T-helper 17 cell (primary cell): ENCODE measurements around the gene KARS1. TPM values are rescaled to one million over a fixed set of nuclear protein-coding genes. Genes with fewer than 3 reads are reported as not detected.
"Not testable (repeated sequence)": the region's sequence is repeated elsewhere in the genome, so short reads cannot be mapped to it uniquely, and the experiment has no call there.

ENCODE experiments used
- ATAC-seq: fragments of 150-1000 bp; cut with Tn5 transposase; 2 replicates; pipeline ENCODE4 v1.10.0; 2021; ENCODE audit warnings: mild to moderate bottlenecking, moderate library complexity
- DNase-seq, 3 donors: peaks; one replicate each; pipeline versions ENCODE4 v3.0.0 to v3.0.0-alpha.2; 2020 to 2021
- H3K9me3 ChIP-seq: one replicate; pipeline ENCODE4 v1.7.0; 2013; ENCODE audit warnings: low read length, mild to moderate bottlenecking; ENCODE audit not compliant: control insufficient read depth, poor library complexity, severe bottlenecking
- H3K27ac Mint-ChIP-seq: one replicate; pipeline ENCODE4 v1.8.0; 2022; ENCODE audit warnings: mild to moderate bottlenecking, moderate library complexity, mixed read lengths
- H3K27me3 Mint-ChIP-seq: one replicate; pipeline ENCODE4 v1.8.0; 2022; ENCODE audit warnings: mixed read lengths
- H3K36me3 Mint-ChIP-seq: one replicate; pipeline ENCODE4 v1.8.0; 2022; ENCODE audit warnings: low read depth, mixed read lengths
- H3K4me1 Mint-ChIP-seq: one replicate; pipeline ENCODE4 v1.8.0; 2022; ENCODE audit warnings: mild to moderate bottlenecking, mixed read lengths
- H3K4me3 Mint-ChIP-seq: one replicate; pipeline ENCODE4 v1.8.0; 2022; ENCODE audit warnings: mild to moderate bottlenecking, moderate library complexity, mixed read lengths
- total RNA-seq, 4 donors: library from RNA in 2 of 4; stranded (reverse) in 2 of 4; gene quantifications; one replicate each; pipeline ENCODE4 v1.2.3 and lab custom pipeline; 2022 to 2026

KARS1 gene
- total RNA-seq, 2 donors from 2014 or later: 160 to 161 TPM

DNA sequence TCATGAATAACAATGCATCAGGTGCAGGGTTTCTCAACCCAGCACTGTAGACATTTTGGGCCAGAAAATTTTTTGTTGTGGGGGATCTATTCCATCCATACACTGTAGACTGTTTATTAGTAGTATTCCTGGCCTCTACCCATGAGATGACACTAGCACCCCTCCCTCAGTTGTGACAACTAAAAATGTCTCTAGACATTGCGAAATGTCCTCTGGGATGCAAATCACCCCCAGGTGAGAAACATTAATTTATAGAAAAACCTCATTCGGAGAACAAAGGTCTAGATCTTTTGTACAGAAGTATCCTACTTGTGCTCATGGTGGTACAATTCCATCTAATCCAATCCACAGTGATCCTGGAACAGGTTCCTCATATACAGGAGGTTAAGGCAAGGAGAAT, 28.7 kb downstream of the KARS1 start:
- DNase-seq (no peak), ATAC-seq (no peak)
- H3K36me3 Mint-ChIP-seq: peaks cover 4% of the 10 kb centered on the region
- H3K4me1 Mint-ChIP-seq: peaks cover 43% of the 10 kb centered on the region
- H3K27me3 Mint-ChIP-seq: no peaks in the 10 kb centered on the region
- H3K4me3 Mint-ChIP-seq: no peak overlapping the region
- H3K27ac Mint-ChIP-seq: peak overlapping the region; percentile 47
- H3K9me3 ChIP-seq: no peaks in the 10 kb centered on the region

GRCh38 chr16:75617121-75617520, 30.3 kb downstream of the KARS1 start:
- no peaks in the 10 kb centered on the region for H3K9me3 ChIP-seq
- Mint-ChIP-seq H3K4me1 (peaks cover 42% of the 10 kb centered on the region), H3K36me3 (peaks cover 4% of the 10 kb centered on the region), H3K27me3 (no peaks in the 10 kb centered on the region), H3K27ac (peak overlapping the region; percentile 96), H3K4me3 (peak overlapping the region; percentile 79)
- ATAC-seq: no peak
- no peak for DNase-seq

- peak; percentile 70 for ATAC-seq
- no peak for DNase-seq
- no peaks in the 10 kb centered on the region for H3K9me3 ChIP-seq
- peaks cover 37% of the 10 kb centered on the region for H3K4me1 Mint-ChIP-seq
- peak overlapping the region; percentile 79 for H3K4me3 Mint-ChIP-seq
- H3K27me3 Mint-ChIP-seq: no peaks in the 10 kb centered on the region
- H3K27ac Mint-ChIP-seq: peak overlapping the region; percentile 96
- H3K36me3 Mint-ChIP-seq: peaks cover 4% of the 10 kb centered on the region
Measured at GRCh38 chr16:75616521-75617010, 30.9 kb downstream of the KARS1 start.

- Mint-ChIP-seq H3K36me3 (peaks cover 4% of the 10 kb centered on the region), H3K27ac (peak overlapping the region; percentile 96), H3K4me1 (peaks cover 31% of the 10 kb centered on the region), H3K27me3 (no peaks in the 10 kb centered on the region), H3K4me3 (peak overlapping the region; percentile 79)
- no peaks in the 10 kb centered on the region for H3K9me3 ChIP-seq
- no peak for DNase-seq
- ATAC-seq: no peak
Measured at GRCh38 chr16:75615619-75616018, 31.8 kb downstream of the KARS1 start.

DNA sequence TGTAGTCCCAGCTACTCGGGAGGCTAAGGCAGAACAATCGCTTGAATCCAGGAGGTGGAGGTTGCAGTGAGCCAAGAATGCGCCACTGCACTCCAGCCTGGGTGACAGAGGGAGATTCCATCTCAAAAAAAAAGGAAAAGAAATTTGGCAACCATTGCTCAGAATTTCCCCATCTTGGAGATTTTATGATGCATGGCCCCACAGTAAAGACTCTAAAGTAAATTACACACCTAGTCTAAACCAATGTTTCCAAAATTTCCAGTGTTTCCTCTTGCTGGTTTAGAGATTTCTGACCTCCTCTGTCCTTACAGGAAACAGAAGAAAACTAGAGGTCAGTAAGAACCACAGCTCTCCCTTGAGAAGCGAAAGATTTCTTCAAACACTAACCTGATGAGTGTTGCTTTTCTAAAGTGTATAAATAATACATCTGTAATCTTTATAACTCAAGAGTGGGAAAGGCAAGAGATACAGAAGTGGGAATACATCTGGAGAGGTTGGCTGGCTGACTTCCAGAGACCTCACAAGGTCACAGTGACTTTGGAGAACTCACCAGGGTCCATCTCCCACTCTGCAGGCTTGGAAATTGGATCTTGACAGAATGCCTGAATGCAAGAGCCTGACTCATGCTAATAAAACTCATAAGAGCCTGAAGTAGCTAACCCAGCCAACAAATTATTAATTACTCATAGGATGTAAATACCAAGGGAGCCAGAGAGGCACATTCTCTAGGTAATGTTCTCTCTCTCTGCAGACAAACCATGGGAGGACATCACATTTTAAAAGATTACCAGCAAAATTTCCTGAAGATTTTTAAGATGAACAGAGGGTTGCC, 33.2 kb downstream of the KARS1 start:
- Mint-ChIP-seq H3K4me1 (peaks cover 24% of the 10 kb centered on the region), H3K27ac (no peak overlapping the region), H3K27me3 (no peaks in the 10 kb centered on the region), H3K4me3 (no peak overlapping the region), H3K36me3 (peaks cover 4% of the 10 kb centered on the region)
- ATAC-seq: no peak
- DNase-seq: no peak
- H3K9me3 ChIP-seq: no peaks in the 10 kb centered on the region

DNA sequence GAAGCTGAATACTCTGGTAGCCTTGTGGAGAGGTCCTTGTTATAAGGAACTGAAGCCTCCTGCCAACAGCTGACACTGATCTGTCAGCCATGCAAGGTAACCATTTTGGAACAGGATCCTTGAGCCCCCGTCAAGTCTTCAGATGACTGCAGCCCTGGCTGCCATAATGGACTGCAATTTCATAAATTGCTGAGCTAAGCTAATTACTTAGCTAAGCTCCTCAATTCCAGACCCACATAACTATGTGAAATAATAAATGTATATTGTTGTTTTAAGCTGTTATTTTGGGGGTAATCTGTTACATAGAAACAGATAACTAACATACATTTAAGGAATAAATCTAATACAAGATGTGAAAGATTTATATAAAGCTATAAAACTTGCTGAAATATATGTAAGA, 41.0 kb downstream of the KARS1 start:
- H3K9me3 ChIP-seq: no peaks in the 10 kb centered on the region
- H3K36me3 Mint-ChIP-seq: peaks cover 4% of the 10 kb centered on the region

GRCh38 chr16:75603241-75603640, 44.2 kb downstream of the KARS1 start:
- DNase-seq (no peak), ATAC-seq (no peak)
- no peak overlapping the region for H3K27ac Mint-ChIP-seq
- H3K4me3 Mint-ChIP-seq: no peak overlapping the region
- peaks cover 4% of the 10 kb centered on the region for H3K36me3 Mint-ChIP-seq
- no peaks in the 10 kb centered on the region for H3K27me3 Mint-ChIP-seq
- peaks cover 7% of the 10 kb centered on the region for H3K4me1 Mint-ChIP-seq
- no peaks in the 10 kb centered on the region for H3K9me3 ChIP-seq

More for the DNA sequence above, 41.0 kb downstream of the KARS1 start:
- no peak overlapping the region for H3K4me3 Mint-ChIP-seq
- peaks cover 9% of the 10 kb centered on the region for H3K4me1 Mint-ChIP-seq
- DNase-seq (no peak), ATAC-seq (no peak)
- no peak overlapping the region for H3K27ac Mint-ChIP-seq
- no peaks in the 10 kb centered on the region for H3K27me3 Mint-ChIP-seq

- Mint-ChIP-seq H3K4me1 (peaks cover 2% of the 10 kb centered on the region), H3K27me3 (no peaks in the 10 kb centered on the region), H3K27ac (no peak overlapping the region), H3K36me3 (peaks cover 5% of the 10 kb centered on the region), H3K4me3 (no peak overlapping the region)
- no peaks in the 10 kb centered on the region for H3K9me3 ChIP-seq
- ATAC-seq (no peak), DNase-seq (no peak)
Measured at GRCh38 chr16:75599452-75600277, 47.8 kb downstream of the KARS1 start.

DNA sequence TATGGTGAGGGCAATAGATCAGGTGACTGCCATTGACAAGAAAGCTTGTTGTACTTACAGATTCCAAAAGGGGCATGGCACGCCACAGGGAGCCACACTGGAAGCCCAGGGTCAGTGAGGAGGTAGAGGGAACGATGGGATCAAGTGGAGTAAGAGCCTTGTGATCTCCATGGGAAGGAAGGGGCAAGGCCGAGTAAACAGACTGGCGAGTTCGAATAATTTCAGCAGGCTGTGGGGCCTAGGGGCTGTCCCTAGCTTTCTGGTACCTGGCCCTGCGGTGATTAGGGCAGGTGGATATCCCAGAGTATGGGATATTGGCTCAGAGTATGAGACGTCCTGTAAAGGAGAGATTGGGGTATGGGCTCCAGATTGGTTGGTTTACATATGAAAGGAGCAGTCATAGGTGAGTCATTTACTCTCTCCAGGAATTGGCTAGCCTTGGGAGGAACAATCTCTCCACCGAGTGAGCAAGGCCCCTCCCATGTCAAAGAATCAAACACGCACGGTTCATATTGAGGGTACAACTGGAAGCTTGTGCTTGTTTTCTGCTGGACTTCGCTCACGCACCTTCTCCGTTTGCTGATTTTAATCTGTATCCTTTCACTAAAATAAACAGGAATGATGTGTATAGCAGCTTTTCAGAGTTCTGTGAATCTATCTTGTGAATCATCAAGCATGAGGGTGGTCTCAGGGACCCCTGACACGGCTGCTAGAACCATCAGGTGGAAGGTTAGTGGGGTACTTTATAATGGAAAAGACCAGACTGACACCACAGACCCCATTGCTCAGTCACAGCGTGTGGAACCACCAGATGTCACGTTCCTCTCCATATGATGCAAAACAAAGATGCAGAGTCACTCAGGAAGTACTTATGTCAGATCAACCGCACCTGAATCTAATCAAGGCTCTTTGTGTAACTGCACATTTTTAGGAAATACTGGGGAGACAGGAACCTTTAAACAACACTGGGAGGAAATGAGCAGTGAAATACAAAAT, 53.3 kb downstream of the KARS1 start:
- peaks cover 7% of the 10 kb centered on the region for H3K36me3 Mint-ChIP-seq
- no peaks in the 10 kb centered on the region for H3K9me3 ChIP-seq
- peak overlapping the region; percentile 47 for H3K27ac Mint-ChIP-seq
- ATAC-seq (no peak), DNase-seq (no peak)
- H3K4me3 Mint-ChIP-seq: no peak overlapping the region
- no peaks in the 10 kb centered on the region for H3K27me3 Mint-ChIP-seq
- H3K4me1 Mint-ChIP-seq: peaks cover 6% of the 10 kb centered on the region

DNA sequence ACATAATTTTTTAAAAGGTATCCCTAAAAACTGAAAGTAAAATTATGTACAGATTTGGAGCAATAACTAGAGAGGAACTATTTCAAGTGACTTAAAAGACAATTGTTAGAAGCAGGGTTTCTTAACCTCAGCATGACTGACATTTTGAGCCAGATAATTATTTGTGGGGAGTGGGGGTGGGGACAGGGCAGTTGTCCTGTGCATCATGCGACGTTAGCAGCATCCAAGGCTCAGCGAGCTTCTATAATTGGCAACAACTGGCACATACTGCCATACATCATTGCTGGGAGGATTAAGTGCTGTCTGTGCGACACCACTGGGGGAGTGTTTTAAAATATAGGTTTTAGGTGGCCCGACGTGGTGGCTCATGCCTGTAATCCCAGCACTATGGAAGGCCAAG, 54.2 kb downstream of the KARS1 start:
- Mint-ChIP-seq H3K27ac (no peak overlapping the region), H3K27me3 (no peaks in the 10 kb centered on the region), H3K4me3 (no peak overlapping the region), H3K4me1 (peaks cover 6% of the 10 kb centered on the region), H3K36me3 (peaks cover 7% of the 10 kb centered on the region)
- ATAC-seq (no peak), DNase-seq (no peak)
- H3K9me3 ChIP-seq: no peaks in the 10 kb centered on the region

DNA sequence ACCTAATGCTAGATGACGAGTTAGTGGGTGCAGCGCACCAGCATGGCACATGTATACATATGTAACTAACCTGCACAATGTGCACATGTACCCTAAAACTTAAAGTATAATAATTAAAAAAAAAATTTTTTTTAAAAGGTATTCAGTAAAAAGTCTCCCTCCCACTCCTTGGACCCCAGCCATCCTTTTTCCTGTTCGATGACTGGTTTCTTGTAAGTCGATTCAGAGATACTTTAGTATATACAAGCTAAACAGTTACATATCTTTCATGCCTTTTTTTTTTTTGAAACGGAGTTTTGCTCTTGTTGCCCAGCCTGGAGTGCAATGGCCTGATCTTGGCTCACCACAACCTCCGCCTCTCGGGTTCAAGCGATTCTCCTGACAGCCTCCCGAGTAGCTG, 55.5 kb downstream of the KARS1 start:
- DNase-seq, H3K4me1 Mint-ChIP-seq, H3K27ac Mint-ChIP-seq, H3K4me3 Mint-ChIP-seq, ATAC-seq, H3K27me3 Mint-ChIP-seq, H3K36me3 Mint-ChIP-seq, H3K9me3 ChIP-seq: not testable (repeated sequence)

GRCh38 chr16:75590920-75591843, 56.3 kb downstream of the KARS1 start:
- no peak overlapping the region for H3K4me3 Mint-ChIP-seq
- H3K4me1 Mint-ChIP-seq: peaks cover 6% of the 10 kb centered on the region
- H3K9me3 ChIP-seq: no peaks in the 10 kb centered on the region
- ATAC-seq: no peak
- no peak for DNase-seq
- no peaks in the 10 kb centered on the region for H3K27me3 Mint-ChIP-seq
- H3K36me3 Mint-ChIP-seq: peaks cover 2% of the 10 kb centered on the region
- H3K27ac Mint-ChIP-seq: no peak overlapping the region
